Kidney (tissue), 14 donors: ENCODE results near the gene CNIH1. TPM values are rescaled to one million over a fixed set of nuclear protein-coding genes. Genes with fewer than 3 reads are reported as not detected.
"Not testable (repeated sequence)": the region's sequence is repeated elsewhere in the genome, so short reads cannot be mapped to it uniquely, and the experiment has no call there.

ENCODE experiments used
- DNase-seq, 5 donors: peaks; one replicate each; pipeline ENCODE4 v3.0.0-alpha.2; 2013 to 2020
- FAIRE-seq: peaks from 2 replicates; lab custom pipeline; 2012; peaks lifted over from hg19 to GRCh38; lab: Jason Lieb, UNC
- H3K27ac ChIP-seq, 2 donors: one replicate each; pipeline ENCODE4 v1.7.0; 2013; ENCODE audit warnings: low read depth in 2 of 2, low read length in 2 of 2, inconsistent platforms in 1 of 2
- H3K27me3 ChIP-seq: one replicate; pipeline ENCODE4 v1.7.1; 2013; ENCODE audit warnings: low read length, inconsistent platforms; ENCODE audit not compliant: control insufficient read depth, insufficient read depth
- H3K36me3 ChIP-seq, 3 donors: one replicate each; pipeline versions ENCODE4 v1.7.0 to v1.7.1; 2013; ENCODE audit warnings: low read length in 3 of 3, control low read depth in 1 of 3, inconsistent platforms in 1 of 3; ENCODE audit not compliant: insufficient read depth in 3 of 3, control insufficient read depth in 2 of 3
- H3K4me1 ChIP-seq, 3 donors: one replicate each; pipeline versions ENCODE4 v1.7.0 to v1.7.1; 2013; ENCODE audit warnings: low read length in 3 of 3, inconsistent platforms in 1 of 3, low read depth in 1 of 3; ENCODE audit not compliant: control insufficient read depth in 2 of 3, insufficient read depth in 2 of 3
- H3K4me3 ChIP-seq, 3 donors: one replicate each; pipeline versions ENCODE4 v1.7.0 to v1.8.1; 2013; ENCODE audit warnings: low read length in 3 of 3, control low read depth in 1 of 3, inconsistent platforms in 1 of 3
- H3K9ac ChIP-seq, 3 donors: one replicate each; pipeline versions ENCODE4 v1.7.0 to v1.7.1; 2013; ENCODE audit warnings: low read length in 3 of 3, control low read depth in 1 of 3, inconsistent platforms in 1 of 3
- H3K9me3 ChIP-seq, 3 donors: one replicate each; pipeline versions ENCODE4 v1.7.0 to v1.7.1; 2013; ENCODE audit warnings: low read length in 3 of 3, control low read depth in 1 of 3, inconsistent platforms in 1 of 3; ENCODE audit not compliant: control insufficient read depth in 2 of 3, insufficient read depth in 1 of 3
- intact Hi-C: fragments of 100-400 bp; cut with DNase I; formaldehyde crosslinking; loops from one replicate; pipeline ENCODE4 v1.11.1; 2022
- polyA plus RNA-seq: library from polyadenylated mRNA; stranded (reverse); fragments of 350-450 nt; fragmentation: Illumina TruSeq; extraction: RNeasy Lipid Tissue Mini Kit (QIAGEN cat#74804); gene quantifications from one replicate; pipeline ENCODE4 v1.2.3, GENCODE V29; 2014; ENCODE audit warnings: low read depth, low replicate concordance; ENCODE audit not compliant: insufficient read depth
- total RNA-seq: library from RNA; stranded (reverse); fragmentation: NEBNext Ultra II Directional; extraction: Animal tissue kit (Norgen Biotek cat#: 25700); gene quantifications from one replicate; pipeline ENCODE4 v1.2.1, GENCODE V29; 2021
- TF ChIP-seq, protein P1 (sequence below): IDR thresholded peaks from 3 replicates; pipeline ENCODE4 v1.5.1; 2012; ENCODE audit warnings: mild to moderate bottlenecking, moderate library complexity, borderline replicate concordance; ENCODE audit not compliant: insufficient read depth; ENCODE audit errors: extremely low read depth
- donor health status: control.
- donor health status: control.
- donor health status: control.
- donor health status: control.
- donor health status: control.
- donor health status: DM: yes; HTN: yes; CAD: no.
- donor health status: Normal renal cell carcinoma (clear cell type).

CNIH1 gene
- total and polyA plus RNA-seq, 2 donors from 2014 or later: 64.8 to 78.3 TPM

DNA sequence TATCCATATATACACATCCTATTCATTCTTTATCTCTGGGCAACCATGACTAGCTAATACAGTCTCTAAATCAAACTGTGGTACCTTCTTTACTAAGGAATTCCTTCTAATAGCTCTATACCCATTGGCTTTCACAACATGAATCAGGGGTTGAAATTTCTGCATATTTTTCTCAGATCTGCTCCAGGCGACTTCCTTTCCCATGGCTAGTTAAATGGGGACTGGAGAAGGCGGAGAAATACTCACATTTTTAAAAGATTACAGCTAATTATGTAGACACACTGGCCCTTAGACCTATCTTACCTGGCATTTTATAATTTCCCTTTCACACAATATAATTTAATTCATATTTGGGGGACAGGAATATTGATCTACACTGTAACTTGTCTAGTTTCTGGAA is 45.5 kb downstream of the CNIH1 start:
- TF ChIP-seq, protein P1, sequence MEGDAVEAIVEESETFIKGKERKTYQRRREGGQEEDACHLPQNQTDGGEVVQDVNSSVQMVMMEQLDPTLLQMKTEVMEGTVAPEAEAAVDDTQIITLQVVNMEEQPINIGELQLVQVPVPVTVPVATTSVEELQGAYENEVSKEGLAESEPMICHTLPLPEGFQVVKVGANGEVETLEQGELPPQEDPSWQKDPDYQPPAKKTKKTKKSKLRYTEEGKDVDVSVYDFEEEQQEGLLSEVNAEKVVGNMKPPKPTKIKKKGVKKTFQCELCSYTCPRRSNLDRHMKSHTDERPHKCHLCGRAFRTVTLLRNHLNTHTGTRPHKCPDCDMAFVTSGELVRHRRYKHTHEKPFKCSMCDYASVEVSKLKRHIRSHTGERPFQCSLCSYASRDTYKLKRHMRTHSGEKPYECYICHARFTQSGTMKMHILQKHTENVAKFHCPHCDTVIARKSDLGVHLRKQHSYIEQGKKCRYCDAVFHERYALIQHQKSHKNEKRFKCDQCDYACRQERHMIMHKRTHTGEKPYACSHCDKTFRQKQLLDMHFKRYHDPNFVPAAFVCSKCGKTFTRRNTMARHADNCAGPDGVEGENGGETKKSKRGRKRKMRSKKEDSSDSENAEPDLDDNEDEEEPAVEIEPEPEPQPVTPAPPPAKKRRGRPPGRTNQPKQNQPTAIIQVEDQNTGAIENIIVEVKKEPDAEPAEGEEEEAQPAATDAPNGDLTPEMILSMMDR: no peak
- no peak overlapping the region for H3K4me3 ChIP-seq
- H3K9ac ChIP-seq: no peak overlapping the region
- intact Hi-C loops: no loop called here
- H3K27ac ChIP-seq: no peak overlapping the region
- no peaks in the 10 kb centered on the region for H3K9me3 ChIP-seq
- H3K4me1 ChIP-seq: peaks cover 0 to 4% (median 0%) of the 10 kb centered on the region in 3 donors
- DNase-seq (no peak), FAIRE-seq (no peak)
- H3K27me3 ChIP-seq: no peaks in the 10 kb centered on the region
- no peaks in the 10 kb centered on the region for H3K36me3 ChIP-seq

DNA sequence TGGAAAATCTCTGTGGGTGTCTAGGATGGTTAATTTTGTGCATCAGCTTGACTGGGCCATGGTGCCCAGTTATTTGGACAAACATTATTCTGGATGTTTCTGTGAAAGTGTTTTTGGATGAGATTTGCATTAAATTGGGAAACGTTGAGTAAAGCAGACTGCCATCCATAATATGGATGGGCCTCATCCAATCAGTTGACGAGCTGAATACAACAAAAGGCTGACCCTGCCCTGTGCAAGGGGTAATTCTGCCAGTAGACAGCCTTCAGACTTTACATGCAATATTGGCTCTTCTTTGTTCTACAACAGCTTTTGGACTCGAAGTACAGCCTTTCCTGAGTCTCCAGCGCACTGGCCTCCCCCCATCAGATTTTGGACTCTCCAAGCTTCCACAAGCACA is 45.9 kb downstream of the CNIH1 start:
- no peaks in the 10 kb centered on the region for H3K27me3 ChIP-seq
- no peak overlapping the region for H3K9ac ChIP-seq
- FAIRE-seq: no peak
- no peak overlapping the region for H3K4me3 ChIP-seq
- DNase-seq: no peak
- H3K4me1 ChIP-seq: peaks cover 0 to 4% (median 0%) of the 10 kb centered on the region in 3 donors
- H3K36me3 ChIP-seq: no peaks in the 10 kb centered on the region
- H3K27ac ChIP-seq: no peak overlapping the region
- intact Hi-C loops: no loop called here
- no peaks in the 10 kb centered on the region for H3K9me3 ChIP-seq
- TF ChIP-seq, protein P1: no peak

GRCh38 chr14:54394596-54394995 is 46.6 kb downstream of the CNIH1 start:
- Histone ChIP-seq H3K9ac (no peak overlapping the region), H3K27me3 (no peaks in the 10 kb centered on the region), H3K27ac (no peak overlapping the region), H3K4me1 (peaks cover 0 to 4% (median 0%) of the 10 kb centered on the region in 3 donors), H3K9me3 (no peaks in the 10 kb centered on the region), H3K36me3 (no peaks in the 10 kb centered on the region), H3K4me3 (no peak overlapping the region)
- DNase-seq (no peak), FAIRE-seq (no peak)
- TF ChIP-seq, protein P1: no peak
- intact Hi-C loops: no loop called here

GRCh38 chr14:54392986-54393884 is 47.9 kb downstream of the CNIH1 start:
- H3K9me3 ChIP-seq, H3K9ac ChIP-seq, H3K27me3 ChIP-seq, H3K4me1 ChIP-seq, DNase-seq, intact Hi-C loops, FAIRE-seq, H3K4me3 ChIP-seq, H3K36me3 ChIP-seq, H3K27ac ChIP-seq: not testable (repeated sequence)
